PC-3 (cell line): Measurements from ENCODE around the gene ERP27.

ENCODE experiments used
- CTCF ChIP-seq: fragments of 300-600 bp; sonication (generic); conservative IDR thresholded peaks from 2 replicates; pipeline ENCODE4 v1.5.1; 2017; ENCODE audit warnings: antibody characterized with exemption, low read depth, mild to moderate bottlenecking, low read length
- EZH2 ChIP-seq: fragments of 300-600 bp; sonication (generic); IDR thresholded peaks from one replicate; pipeline ENCODE4 v1.6.1; 2017; ENCODE audit warnings: antibody characterized with exemption, mild to moderate bottlenecking, low read length; ENCODE audit not compliant: unreplicated experiment

DNA sequence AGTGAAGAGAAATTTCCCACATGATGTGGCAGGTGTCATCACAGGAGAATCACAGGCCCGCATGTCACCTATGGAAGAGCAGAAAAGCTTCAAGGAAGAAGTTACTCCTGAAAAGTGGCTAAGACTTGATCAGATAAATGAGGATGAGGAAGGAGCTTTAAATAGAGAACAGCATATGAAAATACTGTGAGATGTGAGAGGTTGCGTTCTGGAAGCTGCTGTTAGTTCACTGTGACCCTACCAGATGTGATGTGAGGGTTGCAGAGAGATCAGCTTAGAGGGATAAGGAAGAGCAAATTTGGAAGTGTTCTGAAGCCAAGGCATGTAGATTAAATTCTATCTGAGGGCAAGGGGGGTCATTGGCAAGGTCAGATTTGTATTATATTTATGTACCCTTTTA lies 17.1 kb downstream of the ERP27 start:
- TF ChIP-seq EZH2: no peak
- TF ChIP-seq CTCF: no peak
